ENCODE measurements around the gene TMEM47. TPM values are rescaled to one million over a fixed set of nuclear protein-coding genes. Genes with fewer than 3 reads are reported as not detected.

Gene TMEM47
- total and polyA plus RNA-seq, 2 experiments from 2014 or later = 146 to 188 TPM

GRCh38 chrX:34657726-34658070 lies 613 bp upstream of the TMEM47 start:
- H3K9me2 ChIP-seq (ENCODE audit: insufficient read depth) = no peaks in the 10 kb centered on the region
- H3K27ac ChIP-seq = peak overlapping the region; percentile 75
- H2AFZ ChIP-seq = peak overlapping the region; percentile 89

GRCh38 chrX:34656467-34656841 lies 631 bp downstream of the TMEM47 start:
- DNase-seq = peak; percentile 39
- H2AFZ ChIP-seq = peak overlapping the region; percentile 65
- H3K27ac ChIP-seq = peak overlapping the region; percentile 67
- peak overlapping the region; percentile 92 for H3K4me2 ChIP-seq (ENCODE audit: unreplicated experiment)
- no peaks in the 10 kb centered on the region for H3K9me2 ChIP-seq (ENCODE audit: insufficient read depth)
- H3K9ac ChIP-seq = peak overlapping the region; percentile 85
- TF ChIP-seq EZH2 (IDR thresholded peaks at IDR 0.05; ENCODE audit: insufficient read depth, poor library complexity, severe bottlenecking) = no peak
- no peak for TF ChIP-seq EZH2phosphoT487 (IDR thresholded peaks at IDR 0.05; ENCODE audit: insufficient read depth, low read depth)
- in situ Hi-C loops (cut with MboI) = loop anchor here (25.0 kb wide), 1 partner anchor 231 kb away; no protein-coding TSS in a partner anchor
- no peaks in the 10 kb centered on the region for H3K9me3 ChIP-seq (ENCODE audit: low read depth)
- no peaks in the 10 kb centered on the region for H3K36me3 ChIP-seq (ENCODE audit: low read depth)
- WGBS, 2 experiments (ENCODE audit: low coverage in 1 of 2, low lambda C conversion rate in 2 of 2, missing lambda C conversion rate in 2 of 2) = 0 to 2% methylated on average over 5 to 15 of the region's 27 CpGs
- H3K27me3 ChIP-seq (replicated peaks; ENCODE audit: insufficient read depth) = no peaks in the 10 kb centered on the region
- H4K20me1 ChIP-seq (ENCODE audit: insufficient read depth) = no peaks in the 10 kb centered on the region
- H3K79me2 ChIP-seq (ENCODE audit: insufficient read depth) = peaks cover 55% of the 10 kb centered on the region
- H3K4me3 ChIP-seq = peak overlapping the region; percentile 95
- H3F3A ChIP-seq (ENCODE audit: insufficient read depth) = peaks cover 24% of the 10 kb centered on the region
- H3K4me1 ChIP-seq (ENCODE audit: insufficient read depth) = peaks cover 26% of the 10 kb centered on the region

More at GRCh38 chrX:34657726-34658070, 613 bp upstream of the TMEM47 start:
- Histone ChIP-seq H3K4me3 (peak overlapping the region; percentile 95), H3K4me1 (ENCODE audit: insufficient read depth) (peaks cover 14% of the 10 kb centered on the region; the same call in 1 of the 2 replicates), H3K9me3 (ENCODE audit: low read depth) (no peaks in the 10 kb centered on the region), H3K27me3 (replicated peaks; ENCODE audit: insufficient read depth) (no peaks in the 10 kb centered on the region), H3F3A (ENCODE audit: insufficient read depth) (peaks cover 24% of the 10 kb centered on the region), H4K20me1 (ENCODE audit: insufficient read depth) (no peaks in the 10 kb centered on the region), H3K9ac (peak overlapping the region; percentile 85), H3K79me2 (ENCODE audit: insufficient read depth) (peaks cover 42% of the 10 kb centered on the region), H3K4me2 (ENCODE audit: unreplicated experiment) (peak overlapping the region; percentile 81), H3K36me3 (ENCODE audit: low read depth) (no peaks in the 10 kb centered on the region)
- in situ Hi-C loops (cut with MboI) = loop anchor here (25.0 kb wide), 1 partner anchor 230 kb away; no protein-coding TSS in a partner anchor
- DNase-seq = no peak
- 2% methylated on average over 9 to 11 of the region's 13 CpGs for WGBS, 2 experiments (ENCODE audit: low coverage in 1 of 2, low lambda C conversion rate in 2 of 2, missing lambda C conversion rate in 2 of 2)
- TF ChIP-seq EZH2 (IDR thresholded peaks at IDR 0.05; ENCODE audit: insufficient read depth, poor library complexity, severe bottlenecking) (no peak), EZH2phosphoT487 (IDR thresholded peaks at IDR 0.05; ENCODE audit: insufficient read depth, low read depth) (no peak)

GRCh38 chrX:34655501-34656455 lies 1.3 kb downstream of the TMEM47 start:
- peak overlapping the region; percentile 95 for H3K4me3 ChIP-seq
- H3K9me2 ChIP-seq (ENCODE audit: insufficient read depth) = no peaks in the 10 kb centered on the region
- peaks cover 31% of the 10 kb centered on the region for H3K4me1 ChIP-seq (ENCODE audit: insufficient read depth)
- peaks cover 24% of the 10 kb centered on the region for H3F3A ChIP-seq (ENCODE audit: insufficient read depth)
- in situ Hi-C loops (cut with MboI) = loop anchor here (25.0 kb wide), 1 partner anchor 232 kb away; no protein-coding TSS in a partner anchor
- peak overlapping the region; percentile 92 for H3K4me2 ChIP-seq (ENCODE audit: unreplicated experiment)
- DNase-seq = peak; percentile 39
- no peaks in the 10 kb centered on the region for H4K20me1 ChIP-seq (ENCODE audit: insufficient read depth)
- no peaks in the 10 kb centered on the region for H3K36me3 ChIP-seq (ENCODE audit: low read depth)
- H3K27me3 ChIP-seq (replicated peaks; ENCODE audit: insufficient read depth) = no peaks in the 10 kb centered on the region
- peaks cover 61% of the 10 kb centered on the region for H3K79me2 ChIP-seq (ENCODE audit: insufficient read depth)
- no peak for TF ChIP-seq EZH2 (IDR thresholded peaks at IDR 0.05; ENCODE audit: insufficient read depth, poor library complexity, severe bottlenecking)
- TF ChIP-seq EZH2phosphoT487 (IDR thresholded peaks at IDR 0.05; ENCODE audit: insufficient read depth, low read depth) = no peak
- peak overlapping the region; percentile 85 for H3K9ac ChIP-seq
- H3K9me3 ChIP-seq (ENCODE audit: low read depth) = no peaks in the 10 kb centered on the region
- peak overlapping the region; percentile 65 for H2AFZ ChIP-seq
- peak overlapping the region; percentile 67 for H3K27ac ChIP-seq
- 1% methylated on average over 20 to 25 of the region's 25 CpGs for WGBS, 2 experiments (ENCODE audit: low coverage in 1 of 2, low lambda C conversion rate in 2 of 2, missing lambda C conversion rate in 2 of 2)

GRCh38 chrX:34654696-34655490 lies 2.2 kb downstream of the TMEM47 start:
- Histone ChIP-seq H2AFZ (peak overlapping the region; percentile 65; the same call in 1 of the 2 replicates), H3F3A (ENCODE audit: insufficient read depth) (peaks cover 24% of the 10 kb centered on the region), H3K9me3 (ENCODE audit: low read depth) (no peaks in the 10 kb centered on the region), H3K4me3 (peak overlapping the region; percentile 95), H3K4me1 (ENCODE audit: insufficient read depth) (peaks cover 39% of the 10 kb centered on the region), H3K4me2 (ENCODE audit: unreplicated experiment) (peak overlapping the region; percentile 92), H3K79me2 (ENCODE audit: insufficient read depth) (peaks cover 70% of the 10 kb centered on the region), H3K36me3 (ENCODE audit: low read depth) (no peaks in the 10 kb centered on the region), H3K27ac (peak overlapping the region; percentile 67), H3K9me2 (ENCODE audit: insufficient read depth) (no peaks in the 10 kb centered on the region), H3K27me3 (replicated peaks; ENCODE audit: insufficient read depth) (no peaks in the 10 kb centered on the region), H3K9ac (peak overlapping the region; percentile 85), H4K20me1 (ENCODE audit: insufficient read depth) (no peaks in the 10 kb centered on the region)
- DNase-seq = peak; percentile 26
- WGBS, 2 experiments (ENCODE audit: low coverage in 1 of 2, low lambda C conversion rate in 2 of 2, missing lambda C conversion rate in 2 of 2) = 0 to 1% methylated on average over 9 of the region's 9 CpGs
- in situ Hi-C loops (cut with MboI) = loop anchor here (25.0 kb wide), 1 partner anchor 232 kb away; no protein-coding TSS in a partner anchor
- TF ChIP-seq EZH2phosphoT487 (IDR thresholded peaks at IDR 0.05; ENCODE audit: insufficient read depth, low read depth) (no peak), EZH2 (IDR thresholded peaks at IDR 0.05; ENCODE audit: insufficient read depth, poor library complexity, severe bottlenecking) (no peak)

Data from GM23248 (cell line).